UCSD-AML1 (cell line): ENCODE data around the gene OLFML2B.
"Not testable (repeated sequence)": the region's sequence is repeated elsewhere in the genome, so short reads cannot be mapped to it uniquely, and the experiment has no call there.

Source experiments
- DNase-seq: peaks from one replicate; lab custom pipeline; 2025; ENCODE audit not compliant: unreplicated experiment; lab: John Stamatoyannopoulos, UW

The OLFML2B gene

DNA sequence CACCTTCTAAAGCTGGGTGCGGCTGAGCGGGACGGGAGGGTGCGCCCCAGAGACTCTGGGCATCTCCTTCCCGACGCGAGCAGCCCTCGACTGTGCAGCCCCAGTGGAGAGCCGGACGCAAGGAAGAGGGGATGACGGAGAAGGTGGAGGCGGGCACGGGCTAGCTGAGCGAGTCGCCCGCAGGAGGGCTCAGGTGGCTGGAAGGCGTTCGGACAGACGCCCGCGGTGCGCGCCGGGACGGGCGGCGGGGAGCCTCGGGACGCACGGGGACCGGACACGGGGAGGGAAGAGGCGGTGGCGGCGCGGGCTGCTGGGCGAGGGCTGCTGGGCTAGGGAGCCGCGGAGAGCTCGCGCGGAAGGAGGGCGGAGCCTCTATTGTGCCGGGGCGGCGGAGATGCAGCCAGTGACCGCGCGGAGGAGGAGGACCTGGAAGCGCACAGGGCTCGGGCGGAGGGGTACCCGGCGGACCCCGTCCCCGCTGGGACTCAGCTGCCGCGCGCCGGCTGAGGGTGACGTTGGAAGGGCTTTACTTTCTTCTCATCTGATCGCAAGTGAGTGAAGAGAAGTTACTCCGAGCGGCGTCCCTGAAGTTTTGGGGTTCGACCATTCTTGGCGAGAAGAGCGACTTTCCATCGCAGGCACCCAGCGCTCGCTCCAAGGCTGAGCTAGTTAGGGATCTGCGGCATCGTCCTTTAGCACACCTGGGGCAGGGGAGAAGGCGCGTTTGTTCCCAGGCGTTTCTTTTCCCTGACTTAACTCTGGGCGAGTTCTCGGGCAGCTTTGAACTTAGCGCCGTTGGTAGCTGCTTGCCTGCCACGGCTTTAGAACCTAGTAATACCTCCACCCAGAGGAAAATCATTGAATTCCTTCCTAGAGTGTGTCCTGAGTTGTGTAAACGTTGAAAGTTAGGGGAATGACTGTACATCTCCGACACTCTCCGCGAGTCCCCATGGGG, at the start of gene OLFML2B:
OLFML2B (minus strand) TSS at position 323 of the 955 bp plus-strand sequence. CDS start 439 bp downstream, outside the sequence.
- peak; percentile 53 for DNase-seq

DNA sequence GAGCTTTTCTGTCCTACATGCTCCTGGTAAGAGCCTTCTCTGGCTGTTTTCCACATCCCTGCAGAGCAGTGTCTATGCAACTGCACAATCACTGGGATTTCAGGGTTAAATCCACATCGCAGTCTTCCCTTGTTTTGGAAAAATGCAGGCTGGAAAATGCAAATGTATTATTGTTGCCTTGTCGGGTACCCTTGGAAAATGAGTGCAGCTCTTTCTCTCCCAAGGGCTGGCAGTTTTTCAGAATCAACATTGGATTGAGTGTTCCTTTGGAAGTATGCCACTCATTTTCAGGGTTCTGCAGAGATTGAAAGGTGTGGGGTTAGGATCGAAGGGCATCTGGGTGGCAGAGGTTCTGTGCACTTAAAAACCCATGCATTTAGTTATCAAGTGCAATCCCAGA, 49.1 kb upstream of the OLFML2B start:
- no peak for DNase-seq

DNA sequence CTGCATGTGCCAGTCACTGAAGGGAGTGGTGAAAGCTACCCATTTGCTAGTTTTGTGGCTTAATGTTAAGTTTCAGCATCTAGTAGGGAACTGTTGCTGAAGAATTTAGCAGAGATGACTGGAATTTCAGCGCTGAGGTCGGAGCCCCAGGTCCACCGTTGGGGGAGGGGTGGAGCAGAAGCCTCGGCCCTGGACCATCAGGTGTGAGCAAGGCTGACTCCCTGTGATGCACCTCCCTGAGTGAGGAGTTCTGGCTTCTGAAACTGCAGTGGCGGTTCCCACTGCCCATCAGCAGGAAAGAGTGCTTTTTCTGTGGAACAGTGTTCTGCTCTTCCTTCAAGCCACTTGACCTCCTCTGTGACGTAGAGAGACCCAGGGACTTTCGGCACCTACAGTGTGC, 47.2 kb upstream of the OLFML2B start:
- DNase-seq = no peak

DNA sequence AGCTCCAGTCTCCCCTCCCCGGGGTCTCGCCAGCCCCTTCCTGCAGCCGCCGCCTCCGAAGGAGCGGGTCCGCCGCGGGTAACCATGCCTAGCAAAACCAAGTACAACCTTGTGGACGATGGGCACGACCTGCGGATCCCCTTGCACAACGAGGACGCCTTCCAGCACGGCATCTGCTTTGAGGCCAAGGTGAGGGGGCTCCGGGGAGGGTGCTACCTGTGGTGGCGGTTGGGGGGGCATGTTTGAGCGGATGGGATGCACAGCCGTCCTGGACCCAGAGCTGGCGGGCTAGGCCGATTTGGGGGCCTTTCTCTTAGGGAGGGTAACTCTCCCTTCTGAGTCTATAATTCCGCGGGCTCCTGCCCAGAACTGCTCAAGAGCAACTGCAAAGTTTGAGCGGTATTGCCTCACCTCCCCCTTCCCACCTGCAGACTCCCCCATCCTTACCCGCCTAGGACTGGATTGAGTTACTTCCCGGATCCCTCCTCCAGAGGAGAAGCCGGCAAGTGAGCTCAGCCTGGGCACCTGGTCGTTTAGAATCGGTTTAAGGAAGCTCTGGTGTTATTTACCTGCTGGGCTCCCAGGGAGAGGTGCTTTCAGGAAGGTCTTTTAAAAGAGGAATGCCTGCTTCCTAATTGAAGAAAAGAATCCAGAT, 46.6 kb upstream of the OLFML2B start:
- DNase-seq = no peak

DNA sequence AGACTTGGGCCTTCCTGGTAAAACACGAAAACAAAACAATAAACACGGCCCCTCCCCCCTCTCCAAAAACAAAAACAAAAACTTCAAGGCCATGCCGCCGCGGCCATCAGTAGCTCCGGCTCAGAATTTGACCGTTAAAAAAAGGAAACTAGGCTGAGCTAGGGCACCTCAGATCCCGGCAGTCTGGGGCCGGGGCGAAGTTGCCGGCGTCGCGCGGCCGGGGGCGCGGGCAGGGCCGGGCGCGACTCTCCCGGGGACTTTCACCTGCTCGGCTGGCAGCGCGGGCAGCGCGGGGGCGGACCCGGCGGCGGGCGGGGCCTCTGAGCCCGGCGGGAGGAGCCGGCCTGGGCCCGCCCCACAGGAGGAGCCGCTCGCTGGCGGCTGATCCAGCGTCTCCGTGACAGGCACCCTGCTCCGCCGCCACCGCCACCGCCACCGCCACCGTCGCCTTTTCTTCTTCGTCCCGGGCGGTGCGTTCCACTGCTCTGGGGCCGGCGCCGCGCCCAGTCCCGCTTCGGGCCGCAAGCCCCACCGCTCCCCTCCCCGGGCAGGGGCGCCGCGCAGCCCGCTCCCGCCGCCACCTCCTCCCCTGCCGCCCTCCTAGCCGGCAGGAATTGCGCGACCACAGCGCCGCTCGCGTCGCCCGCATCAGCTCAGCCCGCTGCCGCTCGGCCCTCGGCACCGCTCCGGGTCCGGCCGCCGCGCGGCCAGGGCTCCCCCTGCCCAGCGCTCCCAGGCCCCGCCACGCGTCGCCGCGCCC, 45.8 kb upstream of the OLFML2B start, which contains the start of gene NOS1AP:
NOS1AP (plus strand) TSS at position 358 of the 760 bp plus-strand sequence. CDS start 487 bp downstream, outside the sequence.
- peak; percentile 72 for DNase-seq

DNA sequence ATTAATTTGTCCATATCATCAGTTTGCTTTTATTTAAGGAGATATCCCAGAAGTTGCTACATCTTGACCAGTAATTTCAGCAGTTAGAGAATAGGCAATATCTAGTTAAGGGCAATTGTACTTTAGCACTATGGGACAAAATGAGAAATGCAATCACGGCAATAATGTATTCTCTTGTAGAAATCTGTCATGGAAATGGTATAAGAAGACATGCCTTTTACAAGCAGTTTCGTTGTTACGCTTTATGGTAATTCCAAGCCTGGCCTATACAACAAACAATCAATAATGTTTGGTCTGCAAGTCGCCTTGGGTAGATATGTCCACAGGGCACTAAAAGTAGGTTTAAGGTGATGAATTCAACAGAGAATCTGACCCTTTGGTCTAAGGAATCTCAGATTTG, 44.6 kb upstream of the OLFML2B start:
- no peak for DNase-seq

DNA sequence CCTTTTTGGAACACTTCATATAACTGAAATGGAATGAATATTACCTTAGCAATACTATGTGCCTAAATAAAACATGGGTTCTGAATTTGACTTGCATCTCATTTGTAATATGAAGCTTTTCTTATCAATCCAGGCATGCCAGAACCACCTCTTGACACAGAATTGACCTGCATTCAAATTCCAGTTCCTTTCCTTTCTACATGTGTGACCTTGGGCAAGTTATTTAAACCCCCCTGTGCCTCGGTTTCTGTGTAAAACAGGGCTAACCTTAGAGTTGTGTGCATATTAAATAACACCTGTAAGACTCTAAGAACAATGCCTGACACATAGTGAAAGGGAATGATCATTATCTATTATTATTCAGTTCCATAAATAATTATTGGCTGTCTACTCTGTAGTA, 43.8 kb upstream of the OLFML2B start:
- DNase-seq = no peak

DNA sequence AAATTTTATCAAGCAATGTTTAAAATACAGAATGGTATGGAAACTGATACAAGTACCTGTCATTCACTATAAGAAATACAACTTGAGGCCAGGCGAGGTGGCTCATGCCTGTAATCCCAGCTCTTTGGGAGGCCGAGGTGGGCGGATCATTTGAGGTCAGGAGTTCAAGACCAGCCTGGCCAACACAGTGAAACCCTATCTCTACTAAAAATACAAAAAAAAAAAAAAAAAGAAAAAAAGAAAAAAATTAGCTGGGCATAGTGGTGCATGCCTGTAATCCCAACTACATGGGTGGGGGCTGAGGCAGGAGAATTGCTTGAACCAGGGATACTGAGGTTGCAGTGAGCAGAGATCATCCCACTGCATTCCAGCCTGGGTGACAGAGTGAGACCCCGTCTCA, 43.2 kb upstream of the OLFML2B start:
- DNase-seq = not testable (repeated sequence)

DNA sequence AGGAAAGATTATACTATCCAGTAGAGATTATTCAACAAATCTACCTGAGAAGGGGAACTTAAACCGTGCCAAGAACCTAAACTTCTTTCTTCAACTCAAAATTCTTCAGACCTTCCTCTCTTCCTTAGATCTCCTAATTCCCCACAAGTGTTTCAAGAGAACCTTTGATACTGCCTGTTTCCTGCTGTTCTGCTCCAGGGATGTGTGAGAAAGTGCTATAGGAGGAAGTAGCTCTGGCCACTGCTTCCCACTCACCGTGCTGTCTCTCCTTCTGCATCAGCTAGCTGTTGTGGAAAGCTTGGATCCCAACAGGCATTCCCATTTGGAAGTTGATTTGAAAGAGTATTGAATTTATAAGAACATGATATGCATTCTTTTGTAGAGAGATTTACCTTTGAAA, 41.3 kb upstream of the OLFML2B start:
- DNase-seq = no peak

DNA sequence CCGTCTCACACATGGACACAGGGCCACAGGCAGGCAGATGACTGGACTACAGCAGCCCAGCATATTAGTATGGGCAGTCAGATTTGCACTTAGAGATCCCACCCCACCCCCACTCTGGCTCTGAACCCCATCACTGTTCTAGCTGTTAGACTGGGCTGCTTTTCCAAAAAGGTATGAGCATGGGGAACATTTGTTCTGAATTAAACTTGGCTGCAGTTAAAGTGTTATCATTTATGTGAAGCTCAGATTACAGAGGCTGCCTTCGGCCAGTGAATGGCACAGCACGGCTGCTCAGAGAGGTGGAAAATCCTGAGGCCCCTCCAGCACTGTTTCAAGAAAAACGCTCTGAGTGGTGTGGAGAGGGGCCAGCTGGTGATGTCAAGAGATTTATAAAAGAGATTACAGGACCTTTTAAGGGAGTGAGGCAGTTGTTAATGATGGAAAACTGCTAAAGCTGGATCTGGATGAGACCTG, 38.9 kb upstream of the OLFML2B start:
- no peak for DNase-seq

DNA sequence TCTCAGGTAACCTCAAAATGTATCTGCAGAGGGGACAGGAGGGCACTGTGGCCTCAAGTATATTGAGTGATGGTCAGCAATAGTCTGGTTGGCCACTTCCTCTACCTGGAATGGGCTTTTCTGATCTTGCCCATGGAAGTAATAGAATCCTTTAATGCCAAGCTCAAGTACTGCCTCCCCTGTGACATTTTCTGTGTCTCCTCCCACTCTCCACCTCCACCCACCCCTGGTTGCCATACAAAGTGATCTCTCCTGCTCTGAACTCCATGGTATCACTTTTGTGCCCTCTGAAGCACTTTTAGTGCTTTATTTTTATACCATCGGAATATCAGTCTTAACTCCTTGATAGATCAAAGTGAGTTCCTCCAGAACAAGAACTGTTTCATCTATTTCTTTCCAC, 36.6 kb upstream of the OLFML2B start:
- no peak for DNase-seq

DNA sequence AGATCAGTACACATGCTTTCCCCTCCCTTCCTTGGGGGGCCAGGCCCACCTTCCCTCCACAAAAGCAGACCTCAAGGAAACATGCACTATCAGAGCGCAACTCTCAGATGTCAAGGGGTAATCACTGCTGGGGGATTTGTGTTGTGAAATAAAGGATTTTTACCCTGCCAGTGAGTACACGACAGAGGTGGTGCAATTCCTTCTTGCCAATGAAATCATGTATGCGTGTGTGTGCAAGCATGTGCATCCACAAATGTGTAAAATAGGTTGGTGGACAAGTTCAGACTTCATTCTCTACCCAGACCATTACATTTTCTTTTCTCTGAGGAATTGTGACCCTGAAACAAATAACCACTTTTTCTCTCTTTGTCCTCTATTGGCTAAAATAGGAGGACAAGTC, 36.1 kb upstream of the OLFML2B start:
- DNase-seq = no peak

DNA sequence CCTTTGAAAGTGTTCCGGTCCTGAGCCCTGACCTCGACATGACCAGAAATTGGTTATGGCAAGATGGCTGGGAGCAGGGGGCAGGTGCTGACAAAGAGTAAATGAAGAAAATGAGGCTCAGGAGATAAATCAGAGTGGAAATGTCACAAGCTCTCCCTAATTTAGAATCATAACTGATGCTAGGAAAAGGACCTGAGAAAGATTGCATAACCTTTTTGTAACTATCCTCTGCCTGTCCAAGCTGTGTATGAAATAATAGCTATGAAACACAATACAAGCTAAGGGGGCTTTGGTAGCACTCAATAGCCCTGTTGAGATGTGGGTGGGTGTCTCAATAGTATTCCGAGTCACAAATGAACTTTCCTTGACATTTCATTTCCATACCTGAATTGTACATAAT, 32.9 kb upstream of the OLFML2B start:
- DNase-seq = no peak

DNA sequence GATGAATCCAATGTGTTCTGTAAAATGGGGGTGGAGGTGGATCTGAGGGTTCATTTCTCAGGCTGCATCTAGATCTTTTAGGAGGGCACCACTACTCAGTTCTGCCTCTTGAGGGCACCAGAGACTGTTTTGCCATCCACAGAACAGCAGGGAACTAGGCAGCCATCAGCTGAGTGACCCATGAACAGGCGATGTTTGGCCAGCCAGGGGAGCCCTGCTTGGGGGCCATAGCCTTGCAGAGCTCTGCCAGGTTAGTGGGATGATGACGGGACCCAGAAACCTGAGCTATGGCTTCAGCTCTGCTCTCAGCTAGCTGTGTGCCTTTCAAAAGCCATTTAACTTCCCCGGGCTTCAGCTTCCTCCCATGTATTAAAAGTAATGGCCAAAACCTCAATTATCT, 32.4 kb upstream of the OLFML2B start:
- peak; percentile 53 for DNase-seq

DNA sequence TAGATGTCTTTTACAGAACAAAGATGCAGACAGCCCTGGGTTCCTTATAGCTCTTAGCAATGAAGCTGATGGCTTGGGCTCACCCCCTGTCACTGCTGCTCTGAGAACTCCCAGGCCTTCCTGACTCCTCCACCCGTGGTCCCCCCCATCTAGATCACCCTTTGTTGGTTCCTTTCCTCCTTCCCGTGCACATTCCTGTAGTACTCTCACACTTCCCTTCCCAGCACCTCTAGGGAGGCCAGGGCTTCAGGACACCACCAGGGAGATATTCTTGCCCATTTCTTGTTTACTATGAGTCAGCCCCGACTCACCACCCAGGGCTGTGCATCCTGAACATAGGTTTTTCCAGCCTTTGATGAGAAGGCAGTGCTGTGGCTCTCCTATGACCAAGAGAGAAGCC, 31.4 kb upstream of the OLFML2B start:
- DNase-seq = no peak

DNA sequence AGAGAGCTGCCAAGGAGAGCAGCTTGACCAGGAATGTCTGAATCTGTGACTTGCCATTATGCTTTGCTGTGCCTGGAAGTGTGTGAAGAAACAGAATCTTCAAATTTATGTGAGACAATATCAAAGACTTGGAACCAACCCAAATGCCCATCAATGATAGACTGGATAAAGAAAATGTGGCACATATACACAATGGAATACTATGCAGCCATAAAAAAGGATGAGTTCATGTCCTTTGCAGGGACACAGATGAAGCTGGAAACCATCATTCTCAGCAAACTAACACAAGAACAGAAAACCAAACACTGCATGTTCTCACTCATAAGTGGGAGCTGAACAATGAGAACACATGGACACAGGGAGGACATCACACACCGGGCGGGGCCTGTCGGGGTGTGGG, 30.3 kb upstream of the OLFML2B start:
- not testable (repeated sequence) for DNase-seq

DNA sequence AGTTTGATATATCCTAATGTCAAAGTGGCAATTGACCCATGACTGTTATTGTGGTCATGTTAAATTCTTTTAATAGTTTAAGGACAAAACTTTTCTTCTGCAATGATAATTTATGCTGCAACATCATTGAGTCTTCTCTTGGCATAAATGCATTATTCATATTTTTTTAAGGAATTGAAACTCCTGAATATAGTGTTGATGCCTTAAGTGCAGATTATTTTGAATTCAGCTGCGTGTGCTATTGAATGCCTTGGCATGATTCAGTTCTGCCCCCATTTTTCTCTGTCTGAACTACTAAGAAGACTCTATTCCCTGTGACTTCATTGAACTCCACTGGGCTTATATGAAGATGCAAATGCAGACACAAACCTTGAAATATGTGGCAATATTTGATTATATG, 23.3 kb upstream of the OLFML2B start:
- no peak for DNase-seq

DNA sequence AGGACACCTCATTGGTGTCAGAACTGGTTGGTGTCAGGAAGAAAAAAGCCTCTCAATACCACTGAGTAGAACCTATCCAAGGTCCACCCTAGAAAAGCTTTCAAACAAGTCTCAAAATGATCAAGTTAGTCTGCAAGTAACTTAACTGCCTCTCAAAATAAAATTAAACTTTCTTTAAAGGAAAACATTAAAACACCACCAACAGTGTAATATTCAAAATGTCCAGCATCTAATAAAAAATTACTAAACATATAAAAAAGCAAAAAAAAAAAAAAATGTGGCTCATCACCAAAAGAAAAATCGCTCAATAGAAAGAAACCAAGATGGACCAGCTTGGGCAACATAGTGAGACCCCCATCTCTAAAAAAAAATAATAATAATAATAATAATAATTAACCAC, 18.7 kb upstream of the OLFML2B start:
- DNase-seq = no peak

DNA sequence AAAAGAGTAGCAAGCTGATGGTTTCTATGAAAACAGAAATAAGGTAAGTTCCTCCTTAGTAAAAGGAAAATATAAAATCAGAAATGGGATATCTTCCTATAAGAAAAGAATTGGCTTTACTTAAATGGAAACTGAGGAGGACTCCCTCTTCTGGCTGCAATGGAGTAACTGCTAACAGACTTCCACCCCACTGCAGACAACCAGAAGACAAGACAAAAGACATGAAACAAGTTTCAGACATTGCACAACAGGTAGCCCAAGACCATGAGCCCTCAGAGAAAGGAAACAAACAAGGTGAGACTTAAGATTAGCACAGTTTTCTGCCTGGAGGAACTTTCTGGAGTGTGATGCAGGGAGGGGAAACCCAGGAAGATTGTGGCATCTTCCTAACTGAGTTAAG, 17.0 kb upstream of the OLFML2B start:
- DNase-seq = no peak

DNA sequence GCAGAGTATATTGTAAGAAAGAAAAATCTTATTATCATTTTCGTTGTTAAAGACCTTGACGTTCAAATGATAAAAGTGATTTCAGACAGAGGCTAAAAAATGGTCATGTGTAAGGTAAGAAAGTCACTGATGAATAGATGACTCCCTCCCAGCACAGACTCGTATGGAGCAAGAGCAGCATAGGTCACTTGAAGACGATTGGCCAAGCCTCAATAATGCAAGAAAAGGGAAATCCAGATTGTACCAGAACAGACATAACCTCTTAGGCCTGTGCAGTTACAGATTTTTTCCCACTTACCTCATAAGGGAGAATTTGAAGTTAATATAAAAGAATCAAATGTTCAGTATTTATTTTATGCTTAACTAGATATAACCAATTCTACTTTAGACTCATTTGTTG, 16.3 kb upstream of the OLFML2B start:
- no peak for DNase-seq

DNA sequence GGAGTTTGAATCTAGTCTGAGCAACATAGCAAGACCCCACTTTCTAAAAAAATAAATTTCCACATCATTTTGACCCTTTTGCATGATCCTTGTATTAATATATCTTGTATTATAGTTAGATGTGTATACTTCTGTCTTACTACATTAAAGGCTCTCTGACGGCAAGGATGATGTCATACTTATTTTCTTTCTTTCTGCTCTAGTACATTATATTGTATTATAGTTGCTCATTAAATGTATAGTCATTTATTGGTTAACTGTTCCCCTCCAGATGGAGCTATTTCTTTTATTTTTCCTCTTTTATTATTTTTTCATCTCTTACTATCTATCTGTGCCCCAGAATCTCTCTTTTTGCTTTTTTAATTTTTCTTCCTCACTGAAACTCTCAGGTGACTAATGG, 15.0 kb upstream of the OLFML2B start:
- DNase-seq = no peak
